H9 (cell line): ENCODE results near the gene GRAP2. TPM values are rescaled to one million over a fixed set of nuclear protein-coding genes. Genes with fewer than 3 reads are reported as not detected.

ENCODE experiments used
- DNase-seq: peaks from one replicate; pipeline ENCODE4 v3.0.0-alpha.2; 2017
- H2AFZ ChIP-seq: one replicate; pipeline ENCODE4 v1.6.1; 2013; ENCODE audit warnings: mild to moderate bottlenecking, low read length, control low read depth, moderate library complexity
- H2AK5ac ChIP-seq: 2 replicates; pipeline ENCODE4 v1.6.1; 2013; ENCODE audit warnings: low read length, control low read depth, mixed read lengths; ENCODE audit not compliant: insufficient read length
- H2BK120ac ChIP-seq: one replicate; pipeline ENCODE4 v1.6.1; 2013; ENCODE audit warnings: low read depth, mild to moderate bottlenecking, low read length, control low read depth, inconsistent platforms; ENCODE audit not compliant: poor library complexity, severe bottlenecking
- H2BK12ac ChIP-seq: 2 replicates; pipeline ENCODE4 v1.6.1; 2013; ENCODE audit warnings: low read length, control low read depth, mixed read lengths, low read depth; ENCODE audit not compliant: insufficient read length
- H2BK15ac ChIP-seq: 2 replicates; pipeline ENCODE4 v1.6.1; 2013; ENCODE audit warnings: low read depth, low read length, control low read depth
- H2BK20ac ChIP-seq: one replicate; pipeline ENCODE4 v1.6.1; 2013; ENCODE audit warnings: low read depth, mild to moderate bottlenecking, low read length, control low read depth, inconsistent platforms; ENCODE audit not compliant: poor library complexity, severe bottlenecking
- H2BK5ac ChIP-seq: 2 replicates; pipeline ENCODE4 v1.6.1; 2013; ENCODE audit warnings: low read length, control low read depth, mixed read lengths; ENCODE audit not compliant: insufficient read length
- H3K14ac ChIP-seq: 2 replicates; pipeline ENCODE4 v1.6.1; 2013; ENCODE audit warnings: low read length, control low read depth; ENCODE audit not compliant: insufficient read depth
- H3K18ac ChIP-seq: 2 replicates; pipeline ENCODE4 v1.6.1; 2013; ENCODE audit warnings: low read depth, mild to moderate bottlenecking, mixed read lengths, low read length, control low read depth; ENCODE audit not compliant: insufficient read length
- H3K23ac ChIP-seq: 2 replicates; pipeline ENCODE4 v1.6.1; 2013; ENCODE audit warnings: low read length, control low read depth, mixed read lengths, low read depth; ENCODE audit not compliant: insufficient read length
- H3K23me2 ChIP-seq: 2 replicates; pipeline ENCODE4 v1.6.1; 2013; ENCODE audit warnings: low read depth, mild to moderate bottlenecking, mixed read lengths, low read length, control low read depth; ENCODE audit not compliant: insufficient read length, poor library complexity, severe bottlenecking
- H3K27ac ChIP-seq: 2 replicates; pipeline ENCODE4 v1.5.1; 2013; ENCODE audit warnings: low read length, control low read depth, mixed read lengths, low read depth; ENCODE audit not compliant: insufficient read length
- H3K27me3 ChIP-seq: 2 replicates; pipeline ENCODE4 v1.6.1; 2013; ENCODE audit warnings: low read length, control low read depth, inconsistent platforms; ENCODE audit not compliant: insufficient read depth
- H3K4ac ChIP-seq: 2 replicates; pipeline ENCODE4 v1.6.1; 2013; ENCODE audit warnings: low read depth, mild to moderate bottlenecking, control low read depth, inconsistent platforms, low read length, moderate library complexity
- H3K4me1 ChIP-seq: 2 replicates; pipeline ENCODE4 v1.6.1; 2013; ENCODE audit warnings: low read length, control low read depth, inconsistent platforms; ENCODE audit not compliant: insufficient read depth
- H3K4me2 ChIP-seq: 2 replicates; pipeline ENCODE4 v1.6.1; 2013; ENCODE audit warnings: low read length, control low read depth, mixed read lengths; ENCODE audit not compliant: insufficient read length, insufficient read depth
- H3K56ac ChIP-seq: 2 replicates; pipeline ENCODE4 v1.6.1; 2013; ENCODE audit warnings: low read depth, mild to moderate bottlenecking, mixed read lengths, low read length, control low read depth; ENCODE audit not compliant: insufficient read length
- H3K79me1 ChIP-seq: 2 replicates; pipeline ENCODE4 v1.6.1; 2013; ENCODE audit warnings: low read depth, mild to moderate bottlenecking, moderate library complexity, low read length, control low read depth, inconsistent platforms; ENCODE audit not compliant: insufficient read depth, poor library complexity, severe bottlenecking
- H3K79me2 ChIP-seq: 2 replicates; pipeline ENCODE4 v1.6.1; 2013; ENCODE audit warnings: low read length, control low read depth, inconsistent platforms; ENCODE audit not compliant: insufficient read depth
- H3K9ac ChIP-seq: 2 replicates; pipeline ENCODE4 v1.6.1; 2013; ENCODE audit warnings: low read length, control low read depth, mixed read lengths; ENCODE audit not compliant: insufficient read length; ENCODE audit errors: extremely low read depth
- H3K9me3 ChIP-seq: one replicate; pipeline ENCODE4 v1.6.1; 2013; ENCODE audit warnings: low read depth, low read length, inconsistent platforms; ENCODE audit not compliant: control insufficient read depth
- H3T11ph ChIP-seq: one replicate; pipeline ENCODE4 v1.6.1; 2013; ENCODE audit warnings: mild to moderate bottlenecking, low read length, control low read depth, inconsistent platforms
- H4K20me1 ChIP-seq: one replicate; pipeline ENCODE4 v1.6.1; 2013; ENCODE audit not compliant: control insufficient read depth, insufficient read length, insufficient read depth
- H4K5ac ChIP-seq: 2 replicates; pipeline ENCODE4 v1.6.1; 2013; ENCODE audit warnings: low read depth, mild to moderate bottlenecking, mixed read lengths, low read length, control low read depth; ENCODE audit not compliant: insufficient read length
- H4K8ac ChIP-seq: replicated peaks from 2 replicates; pipeline ENCODE4 v1.6.1; 2013; ENCODE audit warnings: low read length, control low read depth, mixed read lengths, low read depth; ENCODE audit not compliant: insufficient read length
- H4K91ac ChIP-seq: 2 replicates; pipeline ENCODE4 v1.6.1; 2013; ENCODE audit warnings: low read depth, mild to moderate bottlenecking, moderate library complexity, mixed read lengths, low read length, control low read depth; ENCODE audit not compliant: insufficient read length
- H3K27ac Mint-ChIP-seq, 3 experiments: 2 replicates in 2 of 3; 3 replicates in 1 of 3; pipeline ENCODE4 v1.8.0; 2020 to 2021; ENCODE audit warnings: mixed read lengths in 3 of 3, mild to moderate bottlenecking in 1 of 3, moderate library complexity in 1 of 3
- H3K27me3 Mint-ChIP-seq: 2 replicates; pipeline ENCODE4 v1.8.0; 2021; ENCODE audit warnings: low read depth, mild to moderate bottlenecking, moderate library complexity, mixed read lengths
- H3K36me3 Mint-ChIP-seq, 3 experiments: 2 replicates in 2 of 3; 3 replicates in 1 of 3; pipeline ENCODE4 v1.8.0; 2020 to 2021; ENCODE audit warnings: low read depth in 3 of 3, mixed read lengths in 3 of 3; ENCODE audit not compliant: insufficient read depth in 1 of 3
- H3K4me1 Mint-ChIP-seq, 2 experiments: 2 replicates each; pipeline ENCODE4 v1.8.0; 2020; ENCODE audit warnings: mixed read lengths in 2 of 2
- H3K4me3 Mint-ChIP-seq, 2 experiments: 2 replicates in 1 of 2; 3 replicates in 1 of 2; pipeline ENCODE4 v1.8.0; 2020 to 2021; ENCODE audit warnings: mild to moderate bottlenecking in 2 of 2, mixed read lengths in 2 of 2, moderate library complexity in 1 of 2
- H3K9me3 Mint-ChIP-seq, 2 experiments: 2 replicates in 1 of 2; 3 replicates in 1 of 2; pipeline ENCODE4 v1.8.0; 2020; ENCODE audit warnings: mild to moderate bottlenecking in 2 of 2, mixed read lengths in 2 of 2, moderate library complexity in 1 of 2
- WGBS: extraction: QIAGEN DNeasy Blood & Tissue Kit; methylation state at CpG from one replicate; pipeline ENCODE4 v1.1.7; 2013; ENCODE audit warnings: missing lambda C conversion rate, low lambda C conversion rate, mixed read lengths; ENCODE audit not compliant: insufficient read length; ENCODE audit errors: extremely low coverage; 5-methylcytosine and 5-hydroxymethylcytosine counted together
- total RNA-seq: library from RNA; stranded (reverse); gene quantifications from 2 replicates; pipeline ENCODE4 v1.2.1, GENCODE V29; 2021
- TF ChIP-seq, protein P1 (sequence below): fragments of 200-600 bp; sonication (generic); conservative IDR thresholded peaks from 3 replicates; pipeline ENCODE4 v1.8.0; 2021; ENCODE audit warnings: antibody characterized with exemption, mild to moderate bottlenecking

Gene GRAP2
- total RNA-seq, 1 experiment from 2014 or later = not detected

DNA sequence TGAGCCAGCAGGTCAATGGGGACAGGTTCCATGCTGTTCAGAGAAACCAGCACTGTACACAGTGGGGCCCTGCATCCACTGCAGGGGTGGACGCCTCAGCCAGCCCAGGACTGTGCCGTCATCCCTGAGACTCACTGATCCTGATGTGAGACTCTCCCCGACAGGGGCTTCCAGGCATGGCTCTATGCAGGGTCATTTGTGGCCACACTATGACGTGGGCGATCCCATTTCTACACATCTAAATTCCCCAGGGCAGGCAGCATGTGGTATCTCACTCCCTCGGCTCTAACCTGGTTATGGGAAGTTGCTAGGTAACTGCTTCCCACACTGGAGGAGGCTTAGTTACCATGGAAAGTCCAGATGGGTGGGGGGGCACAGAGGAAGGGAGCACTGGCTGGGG is 79.7 kb downstream of the GRAP2 start:
- WGBS = no CpG with 5 or more reads among the region's 6 CpGs
- no peaks in the 10 kb centered on the region for H3K9me3 ChIP-seq
- H3K4ac ChIP-seq = no peak overlapping the region
- no peak overlapping the region for H2BK5ac ChIP-seq
- H4K91ac ChIP-seq = no peak overlapping the region
- H3K36me3 Mint-ChIP-seq = no peaks in the 10 kb centered on the region
- H3K18ac ChIP-seq = no peak overlapping the region
- no peak overlapping the region for H2BK120ac ChIP-seq
- no peaks in the 10 kb centered on the region for H4K20me1 ChIP-seq
- no peak overlapping the region for H4K8ac ChIP-seq
- H3K4me2 ChIP-seq = no peak overlapping the region
- H3K4me1 Mint-ChIP-seq = no peaks in the 10 kb centered on the region
- H3K23ac ChIP-seq = no peak overlapping the region
- H2AFZ ChIP-seq = no peak overlapping the region
- H3K27me3 Mint-ChIP-seq = peaks cover 57% of the 10 kb centered on the region
- H2BK20ac ChIP-seq = no peak overlapping the region
- TF ChIP-seq, protein P1, sequence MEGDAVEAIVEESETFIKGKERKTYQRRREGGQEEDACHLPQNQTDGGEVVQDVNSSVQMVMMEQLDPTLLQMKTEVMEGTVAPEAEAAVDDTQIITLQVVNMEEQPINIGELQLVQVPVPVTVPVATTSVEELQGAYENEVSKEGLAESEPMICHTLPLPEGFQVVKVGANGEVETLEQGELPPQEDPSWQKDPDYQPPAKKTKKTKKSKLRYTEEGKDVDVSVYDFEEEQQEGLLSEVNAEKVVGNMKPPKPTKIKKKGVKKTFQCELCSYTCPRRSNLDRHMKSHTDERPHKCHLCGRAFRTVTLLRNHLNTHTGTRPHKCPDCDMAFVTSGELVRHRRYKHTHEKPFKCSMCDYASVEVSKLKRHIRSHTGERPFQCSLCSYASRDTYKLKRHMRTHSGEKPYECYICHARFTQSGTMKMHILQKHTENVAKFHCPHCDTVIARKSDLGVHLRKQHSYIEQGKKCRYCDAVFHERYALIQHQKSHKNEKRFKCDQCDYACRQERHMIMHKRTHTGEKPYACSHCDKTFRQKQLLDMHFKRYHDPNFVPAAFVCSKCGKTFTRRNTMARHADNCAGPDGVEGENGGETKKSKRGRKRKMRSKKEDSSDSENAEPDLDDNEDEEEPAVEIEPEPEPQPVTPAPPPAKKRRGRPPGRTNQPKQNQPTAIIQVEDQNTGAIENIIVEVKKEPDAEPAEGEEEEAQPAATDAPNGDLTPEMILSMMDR = no peak
- H3K79me2 ChIP-seq = no peaks in the 10 kb centered on the region
- H3K9ac ChIP-seq = no peak overlapping the region
- no peak overlapping the region for H3K14ac ChIP-seq
- no peak overlapping the region for H3K27ac ChIP-seq
- no peak overlapping the region for H3T11ph ChIP-seq
- no peaks in the 10 kb centered on the region for H3K23me2 ChIP-seq
- H3K4me1 ChIP-seq = no peaks in the 10 kb centered on the region
- H3K9me3 Mint-ChIP-seq = no peaks in the 10 kb centered on the region
- no peak overlapping the region for H2BK12ac ChIP-seq
- H3K27me3 ChIP-seq = no peaks in the 10 kb centered on the region
- H3K4me3 Mint-ChIP-seq = no peak overlapping the region
- no peaks in the 10 kb centered on the region for H3K79me1 ChIP-seq
- no peak overlapping the region for H2AK5ac ChIP-seq
- H2BK15ac ChIP-seq = no peak overlapping the region
- H3K56ac ChIP-seq = no peak overlapping the region
- H3K27ac Mint-ChIP-seq = no peak overlapping the region
- DNase-seq = no peak
- H4K5ac ChIP-seq = no peak overlapping the region
